Measurements from ENCODE around the gene TGM2.

The TGM2 gene

GRCh38 chr20:38199501-38200390, 34.7 kb upstream of the TGM2 start:
- no peak for DNase-seq (ENCODE audit: low read depth)

- no peak for DNase-seq (ENCODE audit: low read depth)
Measured at GRCh38 chr20:38198238-38198861, 33.3 kb upstream of the TGM2 start.

DNA sequence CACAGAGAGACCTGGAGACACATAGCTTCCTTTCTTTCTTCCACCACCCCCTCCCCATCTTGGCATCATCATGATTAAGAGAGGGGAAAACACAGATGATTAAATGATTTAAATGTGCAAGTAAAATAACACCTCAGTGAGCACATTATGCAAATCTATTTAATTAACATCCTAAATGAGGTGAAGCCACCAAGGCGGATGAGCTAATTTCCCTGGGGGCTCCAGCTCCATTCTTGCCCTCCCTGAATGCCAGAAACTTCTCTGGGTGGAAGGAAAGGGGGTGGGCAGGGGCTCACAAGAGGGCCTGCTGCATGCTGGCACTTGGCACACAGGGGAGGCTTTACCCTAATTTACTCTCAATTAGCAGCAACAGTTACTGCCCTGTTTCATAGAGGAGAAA, 32.5 kb upstream of the TGM2 start:
- DNase-seq (ENCODE audit: low read depth): no peak

GRCh38 chr20:38197217-38197616, 32.1 kb upstream of the TGM2 start:
- DNase-seq (ENCODE audit: low read depth): no peak

- DNase-seq (ENCODE audit: low read depth): no peak
Measured at GRCh38 chr20:38196592-38196991, 31.5 kb upstream of the TGM2 start.

- DNase-seq (ENCODE audit: low read depth): no peak
Measured at GRCh38 chr20:38196076-38196475, 31.0 kb upstream of the TGM2 start.

GRCh38 chr20:38195521-38195920, 30.5 kb upstream of the TGM2 start:
- no peak for DNase-seq (ENCODE audit: low read depth)

DNA sequence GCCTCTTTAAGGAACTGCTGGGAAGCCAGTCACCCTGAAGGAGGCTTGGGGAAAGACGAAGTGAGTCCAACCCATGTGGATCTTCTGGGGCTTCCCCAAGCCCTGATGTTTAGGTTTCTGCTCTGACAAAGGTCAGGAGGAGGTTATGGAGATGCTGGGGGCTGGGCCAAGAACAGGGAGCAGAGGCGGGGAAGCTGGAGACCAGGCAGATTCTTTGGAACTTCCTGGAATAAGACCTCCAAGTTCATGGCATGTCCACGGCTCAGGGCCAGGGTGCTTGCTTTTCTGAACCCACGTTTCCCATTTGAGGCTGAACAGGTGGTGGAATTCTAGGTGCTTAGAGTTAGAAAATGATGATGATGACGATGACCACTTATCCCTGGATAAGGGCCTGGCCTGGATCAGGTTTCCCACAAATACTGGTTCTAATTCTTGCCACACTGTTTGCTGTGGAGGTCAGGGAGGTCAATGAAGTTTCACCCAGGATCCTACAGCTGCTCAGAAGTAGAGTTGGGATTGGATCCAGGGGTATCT, 30.0 kb upstream of the TGM2 start:
- DNase-seq (ENCODE audit: low read depth): no peak

- no peak for DNase-seq (ENCODE audit: low read depth)
Measured at GRCh38 chr20:38193586-38194105, 28.6 kb upstream of the TGM2 start.

DNA sequence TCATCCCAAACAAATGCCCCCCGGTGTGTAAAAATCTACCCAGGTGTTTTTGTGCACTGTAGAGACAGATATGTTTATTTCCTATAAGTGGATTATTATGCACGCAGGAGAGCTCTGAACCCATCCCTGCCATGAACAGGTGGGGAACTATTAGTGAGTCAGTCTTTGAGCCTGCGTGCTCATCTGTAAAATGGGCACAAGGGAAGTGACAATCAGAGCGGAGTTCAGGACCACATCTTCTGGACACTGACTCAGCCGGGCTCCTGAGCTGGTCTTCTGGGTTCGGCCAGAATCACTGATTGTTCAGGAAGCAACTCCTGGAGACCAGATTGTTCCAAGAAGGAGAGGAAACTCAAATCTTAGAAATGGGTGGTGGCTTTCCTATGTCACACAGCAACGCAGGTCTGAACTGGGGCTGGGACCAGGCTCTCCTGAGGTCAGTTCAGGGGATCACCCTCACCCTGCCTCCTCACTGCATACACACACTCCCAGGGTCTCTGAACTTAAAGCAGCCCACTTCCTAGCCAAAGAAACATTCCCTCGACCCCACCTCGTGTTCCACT, 27.3 kb upstream of the TGM2 start:
- no peak for DNase-seq (ENCODE audit: low read depth)

DNA sequence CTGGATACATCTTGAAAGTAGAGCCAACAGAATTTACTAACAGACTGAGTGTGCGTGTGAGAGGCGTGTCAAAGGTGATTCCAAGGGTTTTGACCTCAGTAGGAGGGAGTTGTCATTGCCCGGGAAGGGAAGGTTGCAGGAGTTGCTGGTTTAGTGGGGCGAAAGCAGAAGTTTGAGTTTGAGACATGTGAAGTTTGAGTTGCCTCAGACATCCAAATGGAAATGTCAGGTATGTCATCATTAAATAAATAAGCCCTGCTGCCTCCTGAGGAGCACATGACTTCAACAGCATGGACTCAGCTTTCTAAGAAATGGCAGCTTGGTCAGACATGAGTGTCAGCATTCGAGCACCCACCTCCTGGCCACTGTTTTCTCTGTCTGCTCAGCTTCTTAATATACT, 26.6 kb upstream of the TGM2 start:
- no peak for DNase-seq (ENCODE audit: low read depth)

GRCh38 chr20:38190936-38191371, 25.9 kb upstream of the TGM2 start:
- no peak for DNase-seq (ENCODE audit: low read depth)

GRCh38 chr20:38190166-38190565, 25.1 kb upstream of the TGM2 start:
- no peak for DNase-seq (ENCODE audit: low read depth)

DNA sequence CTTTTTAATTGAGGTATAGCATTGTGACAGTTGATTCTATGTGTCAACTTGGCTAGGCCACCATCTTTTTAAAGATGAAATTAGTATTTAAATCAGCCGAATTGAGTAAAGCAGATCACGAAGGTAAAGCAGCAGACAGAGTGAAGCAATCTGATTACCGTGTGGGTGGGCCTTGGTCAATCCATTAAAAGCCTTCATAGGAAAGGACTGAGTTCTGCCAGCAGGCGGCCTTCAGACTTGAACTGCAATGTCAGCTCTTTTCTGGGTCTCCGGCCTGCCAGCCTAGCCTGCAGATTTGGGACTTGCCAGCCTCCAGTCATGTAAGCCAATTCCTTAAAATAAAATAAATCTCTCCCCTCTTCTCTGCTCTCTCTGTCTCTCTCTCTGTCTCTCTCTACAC, 22.4 kb upstream of the TGM2 start:
- DNase-seq (ENCODE audit: low read depth): no peak

DNA sequence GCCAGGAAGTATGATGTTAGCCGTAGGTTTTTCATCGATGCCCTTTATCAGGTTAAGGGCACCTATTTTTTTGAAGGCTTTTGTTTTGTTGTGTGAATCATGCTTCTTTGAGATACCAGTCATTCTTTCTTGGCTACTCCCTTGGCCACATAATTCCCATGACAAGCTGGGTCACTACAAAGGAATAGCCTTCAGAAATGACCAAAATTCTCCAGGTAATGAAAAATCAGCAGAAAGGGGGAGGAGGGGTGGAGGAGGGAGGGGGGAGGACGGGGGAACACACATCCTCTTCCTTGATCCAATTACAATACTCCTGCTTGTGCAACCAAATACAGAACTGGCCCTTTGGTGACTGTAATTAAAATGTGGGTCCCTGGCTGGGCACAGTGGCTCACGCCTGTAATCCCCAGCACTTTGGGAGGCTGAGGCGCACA, 21.7 kb upstream of the TGM2 start:
- no peak for DNase-seq (ENCODE audit: low read depth)

GRCh38 chr20:38184101-38184500, 19.0 kb upstream of the TGM2 start:
- no peak for DNase-seq (ENCODE audit: low read depth)

- no peak for DNase-seq (ENCODE audit: low read depth)
Measured at GRCh38 chr20:38181971-38182370, 16.9 kb upstream of the TGM2 start.

DNA sequence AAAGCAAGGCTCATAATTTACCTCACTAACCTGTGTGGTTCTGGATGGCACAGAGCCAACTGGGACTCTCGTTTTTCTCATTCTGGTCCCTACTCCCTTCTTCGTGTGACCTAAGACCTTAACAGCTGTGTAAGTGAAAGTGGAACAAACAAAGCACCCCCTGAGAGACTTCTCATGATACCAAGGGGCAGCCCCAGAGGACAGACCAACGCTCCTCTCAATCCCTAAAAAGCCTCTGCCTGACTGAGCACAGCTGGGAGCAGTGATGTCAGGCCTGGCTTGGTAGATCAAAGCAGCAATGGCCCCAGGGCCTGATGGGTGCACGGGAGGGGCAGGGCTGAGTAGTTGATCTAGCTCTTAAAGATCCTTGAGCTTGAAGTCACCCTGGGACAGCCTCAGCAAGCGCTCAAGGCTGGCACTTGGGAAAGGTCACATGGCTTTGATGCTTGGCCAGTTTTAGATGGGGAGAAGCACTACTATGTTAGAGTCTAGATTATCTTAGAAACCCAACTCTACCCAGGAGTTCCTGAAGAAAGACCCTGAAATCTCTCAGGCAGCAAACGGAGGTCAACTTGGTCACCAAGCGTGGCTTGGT, 16.2 kb upstream of the TGM2 start:
- DNase-seq (ENCODE audit: low read depth): no peak

DNA sequence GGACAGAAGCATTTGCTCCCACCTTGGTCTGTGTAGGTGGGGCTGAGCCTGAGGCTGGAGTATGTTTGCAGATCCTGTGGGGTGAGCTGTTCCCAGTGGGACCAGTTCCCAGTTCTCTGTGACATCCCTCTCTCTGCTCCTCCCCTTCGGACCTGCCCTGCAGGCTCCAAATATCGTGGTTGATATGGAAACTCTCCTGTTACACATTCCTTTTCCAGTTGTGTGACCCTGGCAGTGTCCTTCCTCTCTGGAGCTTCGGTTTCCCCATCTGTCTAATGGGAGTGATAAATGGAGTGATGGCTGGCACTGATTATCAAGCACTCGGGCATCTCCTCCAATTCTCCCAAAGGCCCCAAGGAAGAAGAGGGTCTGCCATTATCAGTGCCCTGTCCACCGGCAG, 15.7 kb upstream of the TGM2 start:
- no peak for DNase-seq (ENCODE audit: low read depth)

DNA sequence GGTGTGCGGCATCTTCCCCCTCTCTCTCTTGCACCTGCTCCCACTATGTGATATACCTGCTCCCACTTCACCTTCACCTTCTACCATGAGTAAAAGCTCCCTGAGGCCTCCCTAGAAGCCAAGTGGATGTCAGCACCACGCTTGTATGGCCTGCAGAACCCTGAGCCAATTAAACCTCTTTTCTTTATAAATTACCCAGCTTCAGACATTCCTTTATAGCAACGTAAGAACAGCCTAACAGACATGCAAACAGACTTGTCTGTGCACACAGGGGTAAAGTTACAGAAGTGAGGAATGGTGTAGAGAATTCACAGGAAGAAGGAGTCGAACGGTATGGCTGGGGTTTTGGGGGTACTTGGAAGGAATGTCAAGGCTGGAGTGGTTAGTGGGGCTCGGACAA, 14.8 kb upstream of the TGM2 start:
- DNase-seq (ENCODE audit: low read depth): no peak

DNA sequence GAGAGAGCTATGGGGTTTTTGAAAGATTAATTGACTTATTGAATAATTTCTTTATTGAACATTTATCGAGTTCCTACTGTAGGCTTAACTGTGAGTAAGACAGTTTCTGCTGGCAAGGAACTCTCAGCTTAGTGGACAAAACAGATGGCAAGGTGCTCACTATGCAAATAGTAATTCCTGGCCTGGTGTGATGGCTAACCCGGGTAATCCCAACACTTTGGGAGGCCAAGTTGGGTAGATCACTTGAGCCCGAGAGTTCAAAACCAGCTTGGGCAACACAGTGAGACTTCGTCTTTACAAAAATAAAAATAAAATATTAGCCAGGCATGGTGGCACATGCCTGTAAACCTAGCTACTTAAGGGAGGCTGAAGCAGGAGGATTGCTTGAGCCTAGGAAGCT, 13.5 kb upstream of the TGM2 start:
- no peak for DNase-seq (ENCODE audit: low read depth)

- DNase-seq (ENCODE audit: low read depth): no peak
Measured at GRCh38 chr20:38178065-38178491, 13.0 kb upstream of the TGM2 start.
